Testis (tissue), 2 donors: ENCODE measurements around the gene LPP.

Experiments used
- POLR2A ChIP-seq: fragments of 450-650 bp; IDR thresholded peaks from one replicate; pipeline ENCODE4 v1.6.1; 2017; ENCODE audit warnings: antibody characterized with exemption, mild to moderate bottlenecking, moderate library complexity
- TF ChIP-seq, protein P1 (sequence below), 3 experiments: fragments of 450-650 bp in 2 of 3; fragments of 200-600 bp in 1 of 3; sonication (generic) in 1 of 3; IDR thresholded peaks; one replicate each; pipeline ENCODE4 v1.5.1; 2016 to 2019; ENCODE audit warnings: antibody characterized with exemption in 3 of 3, mild to moderate bottlenecking in 2 of 3, moderate library complexity in 1 of 3

DNA sequence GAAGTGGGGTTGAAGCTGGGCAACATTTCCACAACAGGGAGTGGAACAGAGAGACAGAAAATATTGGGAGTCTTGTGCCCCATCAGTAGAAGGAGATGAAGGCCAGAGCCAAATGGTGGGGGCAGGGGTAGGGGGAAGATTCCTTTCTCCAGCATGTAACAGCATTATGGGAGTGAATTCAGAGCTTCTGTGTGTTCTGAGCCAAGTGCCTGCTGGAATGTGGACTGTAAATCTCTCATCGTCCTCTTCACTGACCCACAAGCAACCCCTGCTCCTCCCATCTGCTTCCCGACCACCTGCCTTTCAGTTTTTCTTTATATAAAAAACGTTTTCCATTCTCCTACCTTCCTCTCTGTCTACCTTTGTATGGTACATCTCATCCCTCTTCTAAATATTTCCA, 673.6 kb downstream of the LPP start:
- TF ChIP-seq, protein P1, sequence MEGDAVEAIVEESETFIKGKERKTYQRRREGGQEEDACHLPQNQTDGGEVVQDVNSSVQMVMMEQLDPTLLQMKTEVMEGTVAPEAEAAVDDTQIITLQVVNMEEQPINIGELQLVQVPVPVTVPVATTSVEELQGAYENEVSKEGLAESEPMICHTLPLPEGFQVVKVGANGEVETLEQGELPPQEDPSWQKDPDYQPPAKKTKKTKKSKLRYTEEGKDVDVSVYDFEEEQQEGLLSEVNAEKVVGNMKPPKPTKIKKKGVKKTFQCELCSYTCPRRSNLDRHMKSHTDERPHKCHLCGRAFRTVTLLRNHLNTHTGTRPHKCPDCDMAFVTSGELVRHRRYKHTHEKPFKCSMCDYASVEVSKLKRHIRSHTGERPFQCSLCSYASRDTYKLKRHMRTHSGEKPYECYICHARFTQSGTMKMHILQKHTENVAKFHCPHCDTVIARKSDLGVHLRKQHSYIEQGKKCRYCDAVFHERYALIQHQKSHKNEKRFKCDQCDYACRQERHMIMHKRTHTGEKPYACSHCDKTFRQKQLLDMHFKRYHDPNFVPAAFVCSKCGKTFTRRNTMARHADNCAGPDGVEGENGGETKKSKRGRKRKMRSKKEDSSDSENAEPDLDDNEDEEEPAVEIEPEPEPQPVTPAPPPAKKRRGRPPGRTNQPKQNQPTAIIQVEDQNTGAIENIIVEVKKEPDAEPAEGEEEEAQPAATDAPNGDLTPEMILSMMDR (IDR thresholded peaks at IDR 0.05) = no peak
- no peak for TF ChIP-seq POLR2A
